ENCODE data around the gene DNAJC12. TPM values are rescaled to one million over a fixed set of nuclear protein-coding genes. Genes with fewer than 3 reads are reported as not detected.
"Not testable (repeated sequence)": the region's sequence is repeated elsewhere in the genome, so short reads cannot be mapped to it uniquely, and the experiment has no call there.

DNAJC12 gene
- total RNA-seq, 1 donor from 2014 or later = 3.0 TPM

- H3K36me3 ChIP-seq (ENCODE audit: control insufficient read depth, insufficient read depth, low read length) = no peaks in the 10 kb centered on the region
- no peak for TF ChIP-seq CTCF (IDR thresholded peaks at IDR 0.05; ENCODE audit: insufficient read depth, low read length, poor library complexity, severe bottlenecking)
- H3K27me3 ChIP-seq (ENCODE audit: control insufficient read depth, insufficient read depth, low read length) = no peaks in the 10 kb centered on the region
- no peak for DNase-seq (ENCODE audit: low read depth)
- H3K4me3 ChIP-seq (ENCODE audit: low read depth, low read length) = no peak overlapping the region
Observed at GRCh38 chr10:67878133-67878532, 40.1 kb upstream of the DNAJC12 start.

DNA sequence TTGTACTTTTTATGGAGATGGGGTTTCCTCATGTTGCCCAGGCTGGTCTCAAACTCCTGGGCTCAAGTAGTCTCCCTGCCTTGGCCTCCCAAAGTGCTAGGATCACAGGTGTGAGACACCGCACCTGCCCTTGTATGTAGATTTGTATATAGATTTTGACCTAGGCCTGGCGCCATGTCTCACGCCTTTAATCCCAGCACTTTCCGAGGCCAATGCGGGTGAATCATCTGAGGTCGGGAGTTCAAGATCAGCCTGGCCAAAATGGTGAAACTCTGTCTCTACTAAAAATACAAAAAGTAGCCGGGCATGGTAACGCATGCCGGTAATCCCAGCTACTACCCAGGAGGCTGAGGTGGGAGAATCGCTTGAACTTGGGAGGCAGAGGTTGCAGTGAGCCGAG is 39.4 kb upstream of the DNAJC12 start:
- not testable (repeated sequence) for H3K27me3 ChIP-seq (ENCODE audit: control insufficient read depth, insufficient read depth, low read length); H3K36me3 ChIP-seq (ENCODE audit: control insufficient read depth, insufficient read depth, low read length); DNase-seq (ENCODE audit: low read depth); H3K4me3 ChIP-seq (ENCODE audit: low read depth, low read length)

- H3K36me3 ChIP-seq (ENCODE audit: control insufficient read depth, insufficient read depth, low read length) = no peaks in the 10 kb centered on the region
Observed at GRCh38 chr10:67875340-67876238, 37.6 kb upstream of the DNAJC12 start.

GRCh38 chr10:67869996-67870395 is 32.0 kb upstream of the DNAJC12 start:
- no peak for TF ChIP-seq CTCF (IDR thresholded peaks at IDR 0.05; ENCODE audit: insufficient read depth, low read length, poor library complexity, severe bottlenecking)
- Histone ChIP-seq H3K36me3 (ENCODE audit: control insufficient read depth, insufficient read depth, low read length) (no peaks in the 10 kb centered on the region), H3K27me3 (ENCODE audit: control insufficient read depth, insufficient read depth, low read length) (no peaks in the 10 kb centered on the region), H3K4me3 (ENCODE audit: low read depth, low read length) (no peak overlapping the region)
- DNase-seq (ENCODE audit: low read depth) = no peak

More at GRCh38 chr10:67875340-67876238, 37.6 kb upstream of the DNAJC12 start:
- Histone ChIP-seq H3K4me3 (ENCODE audit: low read depth, low read length) (no peak overlapping the region), H3K27me3 (ENCODE audit: control insufficient read depth, insufficient read depth, low read length) (no peaks in the 10 kb centered on the region)
- TF ChIP-seq CTCF (IDR thresholded peaks at IDR 0.05; ENCODE audit: insufficient read depth, low read length, poor library complexity, severe bottlenecking) = no peak
- no peak for DNase-seq (ENCODE audit: low read depth)

- TF ChIP-seq CTCF (IDR thresholded peaks at IDR 0.05; ENCODE audit: insufficient read depth, low read length, poor library complexity, severe bottlenecking) = no peak
- Histone ChIP-seq H3K4me3 (ENCODE audit: low read depth, low read length) (no peak overlapping the region), H3K36me3 (ENCODE audit: control insufficient read depth, insufficient read depth, low read length) (no peaks in the 10 kb centered on the region), H3K27me3 (ENCODE audit: control insufficient read depth, insufficient read depth, low read length) (no peaks in the 10 kb centered on the region)
- DNase-seq (ENCODE audit: low read depth) = no peak
Observed at GRCh38 chr10:67868132-67868531, 30.1 kb upstream of the DNAJC12 start.

DNA sequence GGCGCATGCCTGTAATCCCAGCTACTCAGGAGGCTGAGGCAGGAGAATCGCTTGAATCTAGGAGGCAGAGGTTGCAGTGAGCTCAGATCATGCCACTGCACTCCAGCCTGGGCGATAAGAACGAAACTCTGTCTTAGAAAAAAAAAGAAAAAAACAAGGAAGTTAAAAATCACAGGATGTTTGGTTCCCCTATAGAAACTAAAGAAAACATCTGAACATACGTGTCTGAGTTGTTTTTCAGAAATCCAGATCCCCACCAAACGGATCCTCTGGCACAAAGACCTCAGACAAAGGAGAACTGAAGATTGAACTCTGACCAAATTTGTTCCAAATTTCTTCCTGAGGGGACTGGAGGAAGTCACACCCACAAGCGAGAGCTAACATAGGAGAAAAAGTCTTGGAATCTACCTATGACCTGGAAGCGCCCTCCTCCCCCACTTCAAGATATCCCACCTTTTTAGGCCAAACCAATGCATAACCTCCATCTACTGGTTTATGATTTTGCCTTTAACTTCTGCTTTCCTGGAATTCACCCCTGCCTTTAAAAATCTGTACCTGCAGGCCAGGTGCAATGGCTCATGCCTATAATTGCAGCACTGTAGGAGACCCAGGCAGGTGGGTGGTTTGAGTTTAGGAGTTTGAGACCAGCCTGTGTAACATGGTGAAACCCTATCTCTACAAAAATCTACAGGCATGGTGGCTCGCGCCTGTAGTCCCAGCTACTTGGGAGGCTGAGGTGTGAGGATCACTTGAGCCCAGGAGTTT is 26.8 kb upstream of the DNAJC12 start:
- Histone ChIP-seq H3K4me3 (ENCODE audit: low read depth, low read length) (no peak overlapping the region), H3K36me3 (ENCODE audit: control insufficient read depth, insufficient read depth, low read length) (no peaks in the 10 kb centered on the region), H3K27me3 (ENCODE audit: control insufficient read depth, insufficient read depth, low read length) (no peaks in the 10 kb centered on the region)
- no peak for DNase-seq (ENCODE audit: low read depth)
- no peak for TF ChIP-seq CTCF (IDR thresholded peaks at IDR 0.05; ENCODE audit: insufficient read depth, low read length, poor library complexity, severe bottlenecking)

Data from kidney epithelial cell (primary cell).